Panc1 (cell line): Measurements from ENCODE around the gene TPBG.

Experiments used
- CTCF ChIP-seq: fragments of 450-650 bp; IDR thresholded peaks from 2 replicates; pipeline ENCODE4 v1.5.1; 2017; ENCODE audit warnings: mild to moderate bottlenecking
- REST ChIP-seq, 2 experiments: IDR thresholded peaks; 2 replicates each; pipeline ENCODE4 v1.6.1; 2011 to 2012; ENCODE audit warnings: low read depth in 2 of 2, control low read depth in 1 of 2, low read length in 1 of 2, mild to moderate bottlenecking in 1 of 2, moderate library complexity in 1 of 2; ENCODE audit not compliant: insufficient read depth in 1 of 2

GRCh38 chr6:82322386-82322785 is 41.2 kb upstream of the TPBG start:
- TF ChIP-seq CTCF (no peak), REST (IDR thresholded peaks at IDR 0.05; ENCODE audit: insufficient read depth in 1 of 2, low read depth in 2 of 2, low read length in 1 of 2) (no peak)
